NCI-H2107 (cell line): ENCODE data around the gene NBPF26.
"Not testable (repeated sequence)": the region's sequence is repeated elsewhere in the genome, so short reads cannot be mapped to it uniquely, and the experiment has no call there.

Source experiments
- DNase-seq: peaks from one replicate; lab custom pipeline; 2025; lab: John Stamatoyannopoulos, UW

Gene NBPF26

DNA sequence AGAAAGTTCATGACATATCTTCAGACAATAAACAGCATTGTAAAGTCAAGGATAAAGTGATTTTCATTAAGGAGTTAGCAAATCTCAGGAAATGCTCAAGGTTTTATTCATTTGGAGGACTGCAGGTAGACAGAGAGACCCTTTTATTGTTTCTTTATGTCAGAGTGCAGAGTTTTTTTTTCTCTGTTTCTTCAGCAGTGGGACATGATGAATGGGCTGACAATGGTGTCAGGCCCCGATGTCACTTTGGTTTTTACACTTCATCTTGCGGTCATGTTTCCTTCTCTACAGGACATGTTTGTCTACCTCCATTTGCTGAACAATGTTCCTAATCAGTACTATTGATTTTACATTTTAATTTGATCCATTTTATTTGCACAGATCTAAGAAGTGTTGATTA is 134.4 kb downstream of the NBPF26 start:
- DNase-seq, result not testable (repeated sequence)

DNA sequence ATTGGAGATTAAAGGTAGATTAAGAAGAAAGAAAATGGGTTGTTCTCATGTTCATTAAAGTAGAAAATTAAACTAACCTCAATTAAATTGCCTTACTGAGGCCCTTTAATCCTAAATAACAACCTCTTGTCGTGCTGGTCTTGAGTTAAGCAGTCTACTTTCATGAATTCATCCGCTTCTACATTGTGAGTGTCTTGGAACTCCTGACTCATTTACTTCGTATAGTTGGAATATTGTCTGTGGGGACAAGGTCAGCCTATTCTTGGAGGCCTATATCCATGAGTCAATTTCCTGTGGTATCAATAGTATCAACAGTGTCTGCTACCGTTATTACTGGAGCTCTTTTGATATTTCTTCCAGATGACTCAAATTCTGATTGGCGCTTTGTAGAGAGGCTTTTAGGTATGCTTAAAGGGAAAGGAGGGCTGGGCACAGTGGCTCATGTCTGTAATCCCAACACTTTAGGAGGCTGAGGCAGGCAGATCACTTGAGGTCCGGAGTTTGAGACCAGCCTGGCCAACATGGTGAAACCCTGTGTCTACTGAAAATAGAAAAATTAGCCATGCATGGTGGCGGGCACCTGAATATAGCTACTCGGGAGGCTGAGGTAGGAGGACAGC is 136.0 kb downstream of the NBPF26 start:
- DNase-seq, result not testable (repeated sequence)

DNA sequence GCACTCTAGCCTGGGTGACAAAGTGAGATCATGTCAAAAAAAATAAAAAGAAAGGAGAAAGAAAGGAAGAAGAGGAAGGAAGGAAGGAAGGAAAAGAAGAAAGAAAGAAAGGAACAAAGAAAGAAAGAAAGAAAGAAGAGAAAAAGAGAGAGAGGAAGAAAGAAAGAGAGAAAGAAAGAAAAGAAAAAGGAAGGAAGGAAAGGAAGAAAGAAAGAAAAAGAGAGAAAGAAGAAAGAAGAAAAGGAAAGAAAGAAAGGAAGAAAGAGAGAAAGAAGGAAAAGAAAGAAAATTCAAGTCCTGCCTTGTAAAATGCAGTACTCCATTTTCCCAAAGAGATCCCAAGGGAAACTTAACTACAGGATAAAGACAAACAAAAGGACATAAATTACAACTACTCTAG is 154.5 kb downstream of the NBPF26 start:
- not testable (repeated sequence) for DNase-seq

DNA sequence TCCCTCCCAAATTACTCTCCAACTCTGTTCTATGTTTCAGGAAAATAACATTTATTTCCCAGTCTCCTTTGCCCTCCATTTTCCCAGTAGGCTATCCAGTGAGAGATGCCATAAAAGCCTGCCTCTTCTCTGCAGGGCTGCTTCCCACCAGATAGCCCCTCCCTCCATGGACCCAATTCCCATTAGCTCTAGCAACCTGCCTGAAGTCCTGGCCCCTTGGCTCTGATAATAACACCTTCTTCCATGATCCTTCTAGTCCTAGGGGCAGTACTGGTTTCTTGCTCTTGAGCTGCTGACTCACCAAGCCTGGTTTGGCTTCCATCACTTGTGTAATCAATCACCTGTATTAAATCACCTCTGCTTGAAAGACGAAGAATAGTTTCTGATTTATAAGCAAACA is 156.3 kb downstream of the NBPF26 start:
- not testable (repeated sequence) for DNase-seq

DNA sequence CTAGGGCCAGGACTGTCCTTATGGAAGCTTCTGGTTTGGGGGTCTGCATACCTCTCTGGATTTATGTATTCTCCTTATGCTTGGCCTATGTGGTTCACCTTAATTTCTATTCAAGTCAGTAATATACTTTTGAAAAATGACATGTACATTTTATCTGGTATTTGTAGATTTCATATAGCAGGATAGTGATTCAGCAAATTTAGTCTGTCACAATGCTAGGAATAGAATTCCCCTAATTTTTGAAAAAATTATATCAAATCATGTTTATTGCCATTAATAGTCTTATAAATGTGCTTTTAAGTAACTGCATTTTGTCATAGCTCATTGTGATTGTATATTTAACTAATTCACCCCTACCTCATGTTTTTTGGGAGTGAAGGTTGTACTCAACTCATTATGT is 158.2 kb downstream of the NBPF26 start:
- not testable (repeated sequence) for DNase-seq
